GM12878 (cell line): Measurements from ENCODE around the gene RPUSD1. TPM values are rescaled to one million over a fixed set of nuclear protein-coding genes. Genes with fewer than 3 reads are reported as not detected.
A peak's percentile ranks its signal among the peaks of the same experiment; 100 is the strongest.

ENCODE experiments used
- ATAC-seq: fragments of 200-7000 bp; cut with Tn5 transposase; 3 replicates; pipeline ENCODE4 v1.9.1; 2020; ENCODE audit warnings: mild to moderate bottlenecking, moderate library complexity
- BruUV-seq: library from RNA; stranded (reverse); fragments of 400-500 nt; replicated peaks from 2 replicates; lab custom pipeline; 2021; lab: Mats Ljungman, UMichigan
- CTCF ChIA-PET: fragments of 300-600 bp; sonication (Branson Sonifier 250); formaldehyde crosslinking; extraction: SDS; loops from one replicate; lab custom pipeline; 2021; ENCODE audit warnings: inconsistent platforms; lab: Yijun Ruan, JAX
- POLR2A ChIA-PET: fragments of 350-600 bp; formaldehyde crosslinking; extraction: SDS; loops from one replicate; lab custom pipeline; 2021; ENCODE audit warnings: inconsistent platforms; lab: Charles Lee
- RAD21 ChIA-PET: fragments of 300-600 bp; sonication (Branson Sonifier 250); formaldehyde crosslinking; loops from one replicate; lab custom pipeline; 2023; ENCODE audit warnings: antibody characterized with exemption; ENCODE audit not compliant: unreplicated experiment; lab: Charles Lee
- SMC1A ChIA-PET: fragments of 300-600 bp; sonication (Branson Sonifier 250); formaldehyde crosslinking; loops from one replicate; lab custom pipeline; 2023; ENCODE audit not compliant: unreplicated experiment, uncharacterized antibody; lab: Charles Lee
- DNase-seq: peaks from one replicate; pipeline ENCODE4 v3.0.0-alpha.2; 2011; ENCODE audit warnings: low read depth, low spot score
- FAIRE-seq: peaks from 3 replicates; lab custom pipeline; 2011; peaks lifted over from hg19 to GRCh38; lab: Jason Lieb, UNC
- H2AFZ ChIP-seq: 2 replicates; pipeline ENCODE4 v1.6.0; 2011; ENCODE audit warnings: low read depth, low read length, control low read depth; ENCODE audit not compliant: control insufficient read depth
- H3K27ac ChIP-seq: 2 replicates; pipeline ENCODE4 v1.5.1; 2011; ENCODE audit warnings: control low read depth; ENCODE audit not compliant: control insufficient read depth, insufficient read depth
- H3K27me3 ChIP-seq, 2 experiments: replicated peaks in 1 of 2; 2 replicates each; pipeline versions ENCODE4 v1.6.0 to v1.6.1; 2011; ENCODE audit warnings: low read length in 1 of 2; ENCODE audit not compliant: control insufficient read depth in 2 of 2, insufficient read depth in 2 of 2
- H3K36me3 ChIP-seq, 2 experiments: 2 replicates each; pipeline ENCODE4 v1.5.1; 2011; ENCODE audit warnings: low read length in 1 of 2; ENCODE audit not compliant: control insufficient read depth in 2 of 2, insufficient read depth in 2 of 2
- H3K4me1 ChIP-seq: 2 replicates; pipeline ENCODE4 v1.6.1; 2011; ENCODE audit warnings: mild to moderate bottlenecking, low read length, moderate library complexity, mixed read lengths; ENCODE audit not compliant: control insufficient read depth, insufficient read depth
- H3K4me2 ChIP-seq: 2 replicates; pipeline ENCODE4 v1.6.0; 2011; ENCODE audit warnings: control low read depth; ENCODE audit not compliant: control insufficient read depth, insufficient read depth
- H3K4me3 ChIP-seq: fragments of 200-600 bp; sonication (generic); 2 replicates; pipeline ENCODE4 v1.5.1; 2016
- H3K79me2 ChIP-seq: 2 replicates; pipeline ENCODE4 v1.6.0; 2011; ENCODE audit warnings: low read length; ENCODE audit not compliant: control insufficient read depth, insufficient read depth
- H3K9ac ChIP-seq: 2 replicates; pipeline ENCODE4 v1.8.0; 2011; ENCODE audit warnings: low read length, control low read depth, mixed read lengths; ENCODE audit not compliant: control insufficient read depth, insufficient read depth
- H3K9me3 ChIP-seq: replicated peaks from 3 replicates; pipeline ENCODE4 v1.5.1; 2011; ENCODE audit warnings: mild to moderate bottlenecking, low read length; ENCODE audit not compliant: control insufficient read depth, insufficient read depth
- H4K20me1 ChIP-seq: 2 replicates; pipeline ENCODE4 v1.6.0; 2011; ENCODE audit not compliant: control insufficient read depth, insufficient read depth
- BACH1 ChIP-seq: fragments of 450-650 bp; IDR thresholded peaks from 2 replicates; pipeline ENCODE4 v1.6.1; 2017; ENCODE audit warnings: mild to moderate bottlenecking, borderline replicate concordance
- RB1 ChIP-seq: fragments of 450-650 bp; formaldehyde crosslinking; IDR thresholded peaks from 2 replicates; pipeline ENCODE4 v1.6.1; 2017; ENCODE audit warnings: mild to moderate bottlenecking, borderline replicate concordance
- RELA ChIP-seq: fragments of 450-650 bp; IDR thresholded peaks from 2 replicates; pipeline ENCODE4 v1.8.0; 2014; ENCODE audit warnings: borderline replicate concordance; ENCODE audit not compliant: partially characterized antibody
- TCF3 ChIP-seq: IDR thresholded peaks from 2 replicates; pipeline ENCODE4 v1.6.1; 2012; ENCODE audit warnings: low read depth, mild to moderate bottlenecking, low read length, borderline replicate concordance; ENCODE audit not compliant: insufficient read depth
- WGBS: methylation state at CpG from one replicate; pipeline ENCODE4 v1.1.6; 2016; ENCODE audit warnings: low lambda C conversion rate; ENCODE audit not compliant: insufficient replicate concordance, insufficient coverage; ENCODE audit errors: missing lambda C conversion rate; 5-methylcytosine and 5-hydroxymethylcytosine counted together
- in situ Hi-C: fragments of 300-500 bp; cut with MboI; formaldehyde crosslinking; loops from 9 replicates; pipeline ENCODE4 v1.14.3; 2018; ENCODE audit warnings: mixed read lengths
- intact Hi-C: fragments of 100-400 bp; cut with micrococcal nuclease; formaldehyde crosslinking; loops from one replicate; pipeline ENCODE4 v1.14.2; 2022; ENCODE audit not compliant: unreplicated experiment
- polyA plus RNA-seq, 11 experiments: library from polyadenylated mRNA; depleted of rRNA in 4 of 11; unstranded in 6 of 11; stranded (reverse) in 5 of 11; fragments of >200 nt; fragmentation: Nextera tagmentation in 4 of 11; fragmentation: Illumina TruSeq in 1 of 11; extraction: Ambion mirVana in 4 of 11; extraction: Trizol in 1 of 11; gene quantifications; 1 replicate in 1 of 11; 2 replicates in 10 of 11; pipeline versions ENCODE4 v1.2.1 to v1.2.3, GENCODE V29; 2011 to 2016; ENCODE audit warnings: inconsistent platforms in 2 of 11, missing spikeins in 2 of 11, low read depth in 1 of 11
- total RNA-seq, 4 experiments: library from RNA; depleted of rRNA in 3 of 4; stranded (reverse); fragments of >200 nt in 3 of 4; fragmentation: Illumina TruSeq in 1 of 4; extraction: Trizol in 1 of 4; gene quantifications; 2 replicates each; pipeline versions ENCODE4 v1.2.1 to v1.2.3, GENCODE V29; 2013 to 2021
- TF ChIP-seq, protein P1 (sequence below): IDR thresholded peaks from 2 replicates; pipeline ENCODE4 v1.6.1; 2012; ENCODE audit warnings: mild to moderate bottlenecking, low read depth, low read length
- TF ChIP-seq, protein P2 (sequence below): fragments of 450-650 bp; IDR thresholded peaks from 2 replicates; pipeline ENCODE4 v1.6.1; 2016; ENCODE audit warnings: mild to moderate bottlenecking, moderate library complexity, borderline replicate concordance
- TF ChIP-seq, protein P3 (sequence below): fragments of 450-650 bp; IDR thresholded peaks from 2 replicates; pipeline ENCODE4 v1.6.1; 2017; ENCODE audit warnings: borderline replicate concordance

RPUSD1 gene
- total and polyA plus RNA-seq, 10 of the 15 experiments (the other 5 are each of a cell fraction or from before 2014, with no cell fraction given) = 0.55 to 49.9 (median 21.1) TPM

DNA sequence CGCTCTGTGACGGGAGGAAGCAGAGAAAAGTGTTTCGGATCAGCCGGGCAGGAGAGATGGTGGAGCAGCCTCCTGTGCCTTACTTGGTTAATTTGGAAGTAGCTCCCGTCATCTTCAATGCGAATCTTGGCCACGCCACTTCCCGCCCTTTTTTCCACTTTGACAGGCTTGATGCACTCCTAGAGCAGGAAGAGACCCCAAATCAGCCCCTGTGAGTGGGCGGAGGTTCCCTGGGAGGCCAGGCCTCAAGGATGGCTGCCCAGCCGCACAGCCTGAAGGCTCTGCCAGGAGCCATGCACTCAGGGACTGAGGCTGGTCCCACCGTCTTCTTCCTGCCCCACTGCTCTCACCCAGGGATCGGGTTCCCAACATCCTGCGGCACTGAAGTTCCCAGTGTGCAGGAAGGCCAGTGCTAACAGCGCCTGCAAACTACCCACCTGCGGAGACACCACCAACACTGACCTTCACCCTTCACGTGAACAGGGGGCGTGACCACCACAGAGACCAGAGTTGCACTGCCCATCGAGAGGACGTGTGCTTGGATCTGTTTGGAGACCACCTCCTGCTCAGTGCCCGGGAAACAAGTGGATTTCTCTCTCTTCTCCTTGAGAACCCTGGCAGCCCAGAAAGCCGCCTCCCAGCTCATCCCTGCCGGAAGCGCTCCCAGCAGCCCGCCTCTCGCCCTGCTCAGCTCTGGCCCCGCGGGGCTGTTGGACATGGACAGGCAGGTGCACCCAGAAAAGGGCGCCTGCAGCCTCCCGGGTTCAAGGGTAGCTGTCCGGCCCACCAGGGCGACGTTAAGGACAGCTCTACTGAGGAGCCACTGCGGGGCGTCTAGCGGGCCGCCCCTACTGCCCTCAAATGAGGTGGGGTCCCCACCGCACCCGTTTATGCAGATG is 48.4 kb downstream of the RPUSD1 start:
- peak; percentile 6 for ATAC-seq
- in situ Hi-C loops = loop anchor here (5.0 kb wide), 1 partner anchor 47 kb away; the partner anchor contains the start of genes CHTF18 and RPUSD1

More for the DNA sequence above, 48.4 kb downstream of the RPUSD1 start:
- ChIA-PET POLR2A (interaction anchor here (3.4 to 7.3 kb wide), 2 partner anchors 13 to 19 kb away, joined by 16 to 60 read pairs; partner anchors contain the start of genes ANTKMT, CCDC78 and HAGHL), RAD21 (interaction anchor here (0.6 kb wide), 1 partner anchor 28 kb away, joined by 3 read pairs; no protein-coding TSS in a partner anchor), SMC1A (no interaction called here), CTCF (interaction anchor here (0.8 to 2.2 kb wide), 7 partner anchors 15 to 45 kb away, joined by 3 to 10 read pairs (median 5); partner anchors contain the start of genes ANTKMT and METRN)
- WGBS = 47% methylated on average over 35 of the region's 38 CpGs
- peaks cover 39% of the 10 kb centered on the region for H3K4me1 ChIP-seq
- H2AFZ ChIP-seq = peak overlapping the region; percentile 42; the same call in 1 of the 2 replicates
- peaks cover 2 to 6% of the 10 kb centered on the region in 2 experiments; a peak in 3 of 4 replicates for H3K36me3 ChIP-seq
- H3K9ac ChIP-seq = peak overlapping the region; percentile 93
- H3K27ac ChIP-seq = peak overlapping the region; percentile 76
- DNase-seq = no peak
- BruUV-seq = TSS peak; percentile 75
- no peaks in the 10 kb centered on the region for H3K9me3 ChIP-seq
- TF ChIP-seq RB1 (no peak), RELA (no peak), BACH1 (no peak), TCF3 (no peak)
- TF ChIP-seq, protein P1, sequence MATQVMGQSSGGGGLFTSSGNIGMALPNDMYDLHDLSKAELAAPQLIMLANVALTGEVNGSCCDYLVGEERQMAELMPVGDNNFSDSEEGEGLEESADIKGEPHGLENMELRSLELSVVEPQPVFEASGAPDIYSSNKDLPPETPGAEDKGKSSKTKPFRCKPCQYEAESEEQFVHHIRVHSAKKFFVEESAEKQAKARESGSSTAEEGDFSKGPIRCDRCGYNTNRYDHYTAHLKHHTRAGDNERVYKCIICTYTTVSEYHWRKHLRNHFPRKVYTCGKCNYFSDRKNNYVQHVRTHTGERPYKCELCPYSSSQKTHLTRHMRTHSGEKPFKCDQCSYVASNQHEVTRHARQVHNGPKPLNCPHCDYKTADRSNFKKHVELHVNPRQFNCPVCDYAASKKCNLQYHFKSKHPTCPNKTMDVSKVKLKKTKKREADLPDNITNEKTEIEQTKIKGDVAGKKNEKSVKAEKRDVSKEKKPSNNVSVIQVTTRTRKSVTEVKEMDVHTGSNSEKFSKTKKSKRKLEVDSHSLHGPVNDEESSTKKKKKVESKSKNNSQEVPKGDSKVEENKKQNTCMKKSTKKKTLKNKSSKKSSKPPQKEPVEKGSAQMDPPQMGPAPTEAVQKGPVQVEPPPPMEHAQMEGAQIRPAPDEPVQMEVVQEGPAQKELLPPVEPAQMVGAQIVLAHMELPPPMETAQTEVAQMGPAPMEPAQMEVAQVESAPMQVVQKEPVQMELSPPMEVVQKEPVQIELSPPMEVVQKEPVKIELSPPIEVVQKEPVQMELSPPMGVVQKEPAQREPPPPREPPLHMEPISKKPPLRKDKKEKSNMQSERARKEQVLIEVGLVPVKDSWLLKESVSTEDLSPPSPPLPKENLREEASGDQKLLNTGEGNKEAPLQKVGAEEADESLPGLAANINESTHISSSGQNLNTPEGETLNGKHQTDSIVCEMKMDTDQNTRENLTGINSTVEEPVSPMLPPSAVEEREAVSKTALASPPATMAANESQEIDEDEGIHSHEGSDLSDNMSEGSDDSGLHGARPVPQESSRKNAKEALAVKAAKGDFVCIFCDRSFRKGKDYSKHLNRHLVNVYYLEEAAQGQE = no peak
- TF ChIP-seq, protein P2, sequence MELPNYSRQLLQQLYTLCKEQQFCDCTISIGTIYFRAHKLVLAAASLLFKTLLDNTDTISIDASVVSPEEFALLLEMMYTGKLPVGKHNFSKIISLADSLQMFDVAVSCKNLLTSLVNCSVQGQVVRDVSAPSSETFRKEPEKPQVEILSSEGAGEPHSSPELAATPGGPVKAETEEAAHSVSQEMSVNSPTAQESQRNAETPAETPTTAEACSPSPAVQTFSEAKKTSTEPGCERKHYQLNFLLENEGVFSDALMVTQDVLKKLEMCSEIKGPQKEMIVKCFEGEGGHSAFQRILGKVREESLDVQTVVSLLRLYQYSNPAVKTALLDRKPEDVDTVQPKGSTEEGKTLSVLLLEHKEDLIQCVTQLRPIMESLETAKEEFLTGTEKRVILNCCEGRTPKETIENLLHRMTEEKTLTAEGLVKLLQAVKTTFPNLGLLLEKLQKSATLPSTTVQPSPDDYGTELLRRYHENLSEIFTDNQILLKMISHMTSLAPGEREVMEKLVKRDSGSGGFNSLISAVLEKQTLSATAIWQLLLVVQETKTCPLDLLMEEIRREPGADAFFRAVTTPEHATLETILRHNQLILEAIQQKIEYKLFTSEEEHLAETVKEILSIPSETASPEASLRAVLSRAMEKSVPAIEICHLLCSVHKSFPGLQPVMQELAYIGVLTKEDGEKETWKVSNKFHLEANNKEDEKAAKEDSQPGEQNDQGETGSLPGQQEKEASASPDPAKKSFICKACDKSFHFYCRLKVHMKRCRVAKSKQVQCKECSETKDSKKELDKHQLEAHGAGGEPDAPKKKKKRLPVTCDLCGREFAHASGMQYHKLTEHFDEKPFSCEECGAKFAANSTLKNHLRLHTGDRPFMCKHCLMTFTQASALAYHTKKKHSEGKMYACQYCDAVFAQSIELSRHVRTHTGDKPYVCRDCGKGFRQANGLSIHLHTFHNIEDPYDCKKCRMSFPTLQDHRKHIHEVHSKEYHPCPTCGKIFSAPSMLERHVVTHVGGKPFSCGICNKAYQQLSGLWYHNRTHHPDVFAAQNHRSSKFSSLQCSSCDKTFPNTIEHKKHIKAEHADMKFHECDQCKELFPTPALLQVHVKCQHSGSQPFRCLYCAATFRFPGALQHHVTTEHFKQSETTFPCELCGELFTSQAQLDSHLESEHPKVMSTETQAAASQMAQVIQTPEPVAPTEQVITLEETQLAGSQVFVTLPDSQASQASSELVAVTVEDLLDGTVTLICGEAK = no peak
- TF ChIP-seq, protein P3, sequence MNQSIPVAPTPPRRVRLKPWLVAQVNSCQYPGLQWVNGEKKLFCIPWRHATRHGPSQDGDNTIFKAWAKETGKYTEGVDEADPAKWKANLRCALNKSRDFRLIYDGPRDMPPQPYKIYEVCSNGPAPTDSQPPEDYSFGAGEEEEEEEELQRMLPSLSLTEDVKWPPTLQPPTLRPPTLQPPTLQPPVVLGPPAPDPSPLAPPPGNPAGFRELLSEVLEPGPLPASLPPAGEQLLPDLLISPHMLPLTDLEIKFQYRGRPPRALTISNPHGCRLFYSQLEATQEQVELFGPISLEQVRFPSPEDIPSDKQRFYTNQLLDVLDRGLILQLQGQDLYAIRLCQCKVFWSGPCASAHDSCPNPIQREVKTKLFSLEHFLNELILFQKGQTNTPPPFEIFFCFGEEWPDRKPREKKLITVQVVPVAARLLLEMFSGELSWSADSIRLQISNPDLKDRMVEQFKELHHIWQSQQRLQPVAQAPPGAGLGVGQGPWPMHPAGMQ = no peak
- H3K4me3 ChIP-seq = peak overlapping the region; percentile 90
- H4K20me1 ChIP-seq = no peaks in the 10 kb centered on the region
- no peaks in the 10 kb centered on the region for H3K27me3 ChIP-seq
- intact Hi-C loops = loop anchor here (2.0 to 5.0 kb wide), 2 partner anchors 19 to 47 kb away; partner anchors contain the start of genes ANTKMT, CHTF18 and RPUSD1
- no peak for FAIRE-seq
- peak overlapping the region; percentile 90 for H3K4me2 ChIP-seq
- H3K79me2 ChIP-seq = peaks cover 16% of the 10 kb centered on the region
